Cardiac fibroblast (primary cell): ENCODE measurements around the gene TSPAN18.

ENCODE experiments used
- DNase-seq, 2 donors: peaks; one replicate each; pipeline versions ENCODE4 v3.0.0 to v3.0.0-alpha.2; 2010; ENCODE audit warnings: low read depth in 2 of 2
- H3K4me3 ChIP-seq, 2 donors: replicated peaks in 1 of 2; 1 replicate in 1 of 2; 2 replicates in 1 of 2; pipeline ENCODE4 v1.5.1; 2011; ENCODE audit warnings: low read depth in 2 of 2, low read length in 2 of 2, mild to moderate bottlenecking in 2 of 2, moderate library complexity in 1 of 2
- CTCF ChIP-seq: IDR thresholded peaks from one replicate; pipeline ENCODE4 v1.5.1; 2011; ENCODE audit warnings: low read depth, mild to moderate bottlenecking, low read length, inconsistent platforms

The TSPAN18 gene

GRCh38 chr11:44883277-44883676 is 156.5 kb downstream of the TSPAN18 start:
- TF ChIP-seq CTCF = no peak
- DNase-seq = no peak
- H3K4me3 ChIP-seq = no peak overlapping the region

GRCh38 chr11:44884056-44884455 is 157.3 kb downstream of the TSPAN18 start:
- TF ChIP-seq CTCF = no peak
- DNase-seq = no peak
- no peak overlapping the region for H3K4me3 ChIP-seq

- no peak overlapping the region for H3K4me3 ChIP-seq
- no peak for DNase-seq
- no peak for TF ChIP-seq CTCF
Measured at GRCh38 chr11:44885065-44885810, 158.5 kb downstream of the TSPAN18 start.

GRCh38 chr11:44885919-44886789 is 159.4 kb downstream of the TSPAN18 start:
- no peak for TF ChIP-seq CTCF
- H3K4me3 ChIP-seq = no peak overlapping the region
- DNase-seq = peak in 1 of 2 donors; percentile 18

GRCh38 chr11:44886790-44887140 is 160.0 kb downstream of the TSPAN18 start:
- DNase-seq = peak; percentile 46 to 59
- no peak overlapping the region for H3K4me3 ChIP-seq
- TF ChIP-seq CTCF = no peak

GRCh38 chr11:44887636-44888035 is 160.9 kb downstream of the TSPAN18 start:
- no peak overlapping the region for H3K4me3 ChIP-seq
- no peak for TF ChIP-seq CTCF
- DNase-seq = no peak
